HG02678 (cell line): Measurements from ENCODE around the gene SH3TC1.

Experiments
- ATAC-seq: cut with Tn5 transposase; IDR thresholded peaks from one replicate; pipeline ENCODE4 v1.9.1; 2021; ENCODE audit warnings: mild to moderate bottlenecking, moderate library complexity; ENCODE audit not compliant: unreplicated experiment

The SH3TC1 gene

DNA sequence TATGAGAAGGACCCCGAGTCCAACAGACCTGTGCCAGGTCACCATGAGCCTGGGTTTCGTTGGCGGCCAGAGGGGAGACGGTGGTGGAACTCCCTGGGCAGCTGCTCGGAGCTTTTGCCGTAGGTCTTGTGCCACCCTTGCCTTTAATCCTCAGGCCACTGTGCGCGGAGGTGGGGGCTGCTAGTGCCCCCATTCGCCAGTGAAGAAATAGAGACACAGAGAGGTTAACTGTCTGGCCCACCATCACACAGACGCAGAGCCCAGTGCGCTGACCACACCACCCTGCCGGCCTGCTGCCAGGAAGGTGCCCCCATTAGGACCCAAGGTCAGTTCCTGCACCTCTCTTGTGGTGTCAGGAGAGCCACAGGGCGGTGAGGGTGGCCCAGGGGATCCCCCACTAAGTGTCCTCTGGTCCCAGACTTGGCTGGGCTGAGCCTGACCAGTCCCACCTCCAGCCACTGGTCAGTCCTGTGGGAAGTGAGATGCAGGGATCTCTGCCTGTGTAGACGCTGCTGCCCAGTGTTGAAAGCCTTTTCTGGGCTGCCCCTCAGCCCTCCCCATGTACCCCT lies 42.2 kb downstream of the SH3TC1 start:
- ATAC-seq: no peak

DNA sequence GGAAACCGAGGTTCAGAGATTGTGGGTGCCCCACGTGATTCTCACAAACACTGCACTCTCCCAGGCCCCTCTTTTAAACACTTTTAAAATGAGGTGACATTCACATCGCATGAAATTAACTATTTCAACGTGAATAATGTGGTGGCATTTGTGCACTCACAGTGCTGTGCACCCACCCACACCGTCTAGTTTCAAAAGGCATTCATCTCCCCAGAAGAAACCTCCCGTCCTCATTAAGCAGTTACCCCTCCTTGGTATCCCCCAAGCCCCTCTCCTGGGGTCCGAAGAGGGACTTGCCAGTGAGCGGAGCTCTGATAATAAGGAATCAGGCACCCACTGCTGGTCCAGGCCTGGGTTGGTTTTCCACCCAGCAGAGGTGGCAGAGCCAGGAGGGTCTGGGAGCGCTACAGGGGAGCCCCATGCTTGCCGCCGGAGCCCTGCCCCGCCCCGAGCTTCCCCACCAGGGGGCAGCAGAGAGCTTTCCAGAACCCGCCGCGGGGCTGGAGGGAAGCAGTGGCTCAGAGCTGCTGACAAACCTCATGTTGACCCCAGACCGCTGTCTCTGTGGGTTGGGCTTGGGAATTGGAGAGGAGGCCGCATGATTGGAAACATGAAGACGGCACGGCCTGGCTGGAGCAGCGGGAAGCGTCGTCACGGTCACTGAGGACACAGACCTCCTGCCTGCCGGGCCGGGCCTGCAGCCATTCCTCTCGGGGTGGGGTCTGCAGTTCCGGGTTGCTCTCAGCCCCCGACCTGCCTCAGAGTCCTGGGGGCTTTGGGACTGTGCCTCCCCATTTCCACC lies 43.0 kb downstream of the SH3TC1 start:
- peak; percentile 71 for ATAC-seq

DNA sequence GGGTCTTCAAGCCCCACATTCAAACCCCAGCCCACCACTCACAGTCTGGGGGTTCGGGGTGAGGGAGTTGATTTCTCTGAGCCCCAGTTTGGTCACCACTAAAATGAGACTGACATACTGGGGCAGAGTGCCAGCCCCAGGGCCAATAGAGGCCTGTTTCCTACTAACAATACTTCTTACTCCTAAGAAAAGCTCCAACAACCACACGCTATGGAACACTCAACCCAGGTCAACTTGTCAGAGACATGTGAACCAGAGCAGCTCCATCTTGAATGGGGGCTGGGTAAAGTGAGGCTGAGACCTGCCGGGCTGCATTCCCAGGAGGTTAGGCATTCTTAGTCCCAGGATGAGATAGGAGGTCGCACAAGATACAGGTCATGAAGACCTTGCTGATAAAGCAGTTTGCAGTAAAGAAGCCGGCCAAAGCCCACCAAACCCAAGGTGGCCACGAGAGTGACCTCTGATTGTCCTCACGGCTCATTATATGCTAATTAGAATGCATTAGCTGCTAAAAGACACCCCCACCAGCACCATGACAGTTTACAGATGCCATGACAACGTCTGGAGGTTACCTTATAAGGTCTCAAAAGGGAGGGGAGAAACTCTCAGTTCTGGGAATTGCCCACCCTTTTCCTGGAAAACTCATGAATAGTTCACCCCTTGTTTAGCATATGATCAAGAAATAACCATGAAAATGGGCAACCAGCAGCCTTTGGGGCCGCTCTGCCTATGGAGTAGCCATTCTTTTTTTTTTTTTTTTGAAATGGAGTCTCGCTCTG lies 43.9 kb downstream of the SH3TC1 start:
- no peak for ATAC-seq

DNA sequence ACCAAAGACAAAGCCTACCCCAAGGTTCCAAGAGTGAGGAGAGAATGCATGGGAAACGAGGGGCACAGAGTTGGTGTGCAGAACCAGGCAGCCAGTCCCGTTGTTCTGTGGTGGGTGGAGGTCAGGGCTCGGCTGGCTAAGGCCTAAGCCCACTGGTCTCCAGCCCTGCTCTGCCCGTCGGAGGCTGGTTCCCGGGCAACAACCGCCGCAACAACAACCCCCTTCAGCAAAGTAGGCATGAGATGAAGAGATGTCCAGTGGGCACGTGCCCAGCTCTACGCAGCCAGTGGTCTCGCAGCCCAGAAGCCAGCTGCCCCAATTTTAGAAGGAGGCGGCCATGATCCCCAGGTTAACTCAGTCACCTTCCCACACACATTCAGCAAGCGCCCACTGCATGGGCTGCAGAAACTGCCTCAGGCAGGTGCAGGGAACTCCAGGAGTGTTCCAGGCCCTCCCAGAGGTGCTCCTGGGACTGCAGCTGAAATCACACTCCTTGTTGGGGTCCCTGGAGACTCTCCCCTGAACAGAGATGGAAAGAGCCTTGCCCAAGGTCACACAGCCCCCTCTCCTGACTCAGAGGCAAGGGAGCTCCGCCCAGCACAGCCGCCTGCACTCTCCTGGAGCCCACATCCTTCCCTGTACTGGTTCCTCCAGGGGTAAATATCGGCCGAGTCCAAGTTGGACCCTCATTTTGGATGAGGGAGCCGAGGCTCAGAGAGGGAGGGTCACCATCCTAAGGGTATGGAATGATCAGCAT lies 45.1 kb downstream of the SH3TC1 start:
- no peak for ATAC-seq

DNA sequence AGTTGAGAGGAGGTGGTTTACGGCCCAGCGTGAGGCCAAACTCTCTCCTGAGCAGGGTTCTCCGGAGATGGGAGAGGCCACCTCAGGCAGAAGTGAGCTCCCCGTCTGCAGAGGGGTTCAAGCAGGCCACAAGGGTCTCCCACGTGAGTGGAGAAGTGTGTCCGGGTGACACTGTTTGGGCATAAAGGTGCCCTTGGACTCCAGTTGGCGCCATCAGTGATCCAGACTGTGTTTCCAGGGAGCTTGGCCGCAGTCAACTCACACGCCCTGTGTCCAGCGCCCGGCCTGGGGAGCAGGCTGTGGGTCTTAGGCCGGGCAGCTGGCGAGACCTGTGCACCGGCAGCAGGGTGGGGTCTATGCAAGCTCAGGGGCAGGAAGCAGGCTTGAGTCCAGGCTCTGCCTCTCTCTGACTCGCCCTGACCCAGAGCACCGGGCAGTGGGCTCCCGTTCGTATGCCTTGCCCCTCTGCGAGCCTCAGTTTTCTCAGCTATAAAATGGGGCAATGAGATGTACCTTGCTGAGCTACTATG lies 45.9 kb downstream of the SH3TC1 start:
- no peak for ATAC-seq

DNA sequence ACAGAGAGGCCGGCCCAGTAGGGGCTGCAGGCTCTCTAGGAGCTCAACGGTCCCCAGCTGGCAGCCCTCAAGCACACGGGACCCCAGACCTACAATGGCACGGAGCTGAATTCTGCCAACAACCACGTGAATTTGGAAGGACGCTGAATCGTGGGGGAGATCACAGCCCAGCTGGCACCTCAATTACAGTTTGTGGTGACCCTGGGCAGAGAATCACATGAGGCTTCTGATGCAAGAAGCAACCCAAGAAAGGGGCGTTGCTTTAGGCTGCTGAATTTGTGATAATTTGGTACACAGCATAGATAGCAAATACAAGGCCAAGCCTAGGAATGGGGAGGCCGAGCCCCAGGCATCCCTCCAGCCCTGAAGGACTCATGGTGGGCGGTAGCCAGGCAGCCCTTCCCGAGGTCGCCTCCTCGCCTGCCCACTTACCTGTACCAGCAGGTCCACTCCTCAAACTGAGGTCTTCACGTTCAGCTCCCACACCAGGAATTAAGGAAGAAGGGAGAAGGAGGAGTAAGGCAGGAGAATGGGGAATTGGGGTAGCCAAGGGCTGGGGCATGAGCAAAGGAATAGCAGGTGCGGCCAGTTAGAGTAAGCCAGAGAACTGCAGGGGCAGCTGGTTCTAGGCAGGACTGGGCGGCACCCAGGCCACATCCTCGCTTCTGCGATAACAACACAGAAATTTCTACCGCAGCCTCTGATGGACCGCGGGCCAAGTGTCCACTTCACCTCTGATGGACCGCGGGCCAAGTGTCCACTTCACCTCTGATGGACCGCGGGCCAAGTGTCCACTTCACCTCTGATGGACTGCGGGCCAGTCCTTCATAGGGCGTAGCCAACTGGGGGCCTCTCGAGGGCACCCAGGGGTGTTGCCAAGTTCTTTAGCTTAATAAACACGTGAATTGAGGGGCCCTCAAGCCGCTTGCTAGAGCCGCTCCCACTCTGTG lies 47.1 kb downstream of the SH3TC1 start:
- no peak for ATAC-seq

DNA sequence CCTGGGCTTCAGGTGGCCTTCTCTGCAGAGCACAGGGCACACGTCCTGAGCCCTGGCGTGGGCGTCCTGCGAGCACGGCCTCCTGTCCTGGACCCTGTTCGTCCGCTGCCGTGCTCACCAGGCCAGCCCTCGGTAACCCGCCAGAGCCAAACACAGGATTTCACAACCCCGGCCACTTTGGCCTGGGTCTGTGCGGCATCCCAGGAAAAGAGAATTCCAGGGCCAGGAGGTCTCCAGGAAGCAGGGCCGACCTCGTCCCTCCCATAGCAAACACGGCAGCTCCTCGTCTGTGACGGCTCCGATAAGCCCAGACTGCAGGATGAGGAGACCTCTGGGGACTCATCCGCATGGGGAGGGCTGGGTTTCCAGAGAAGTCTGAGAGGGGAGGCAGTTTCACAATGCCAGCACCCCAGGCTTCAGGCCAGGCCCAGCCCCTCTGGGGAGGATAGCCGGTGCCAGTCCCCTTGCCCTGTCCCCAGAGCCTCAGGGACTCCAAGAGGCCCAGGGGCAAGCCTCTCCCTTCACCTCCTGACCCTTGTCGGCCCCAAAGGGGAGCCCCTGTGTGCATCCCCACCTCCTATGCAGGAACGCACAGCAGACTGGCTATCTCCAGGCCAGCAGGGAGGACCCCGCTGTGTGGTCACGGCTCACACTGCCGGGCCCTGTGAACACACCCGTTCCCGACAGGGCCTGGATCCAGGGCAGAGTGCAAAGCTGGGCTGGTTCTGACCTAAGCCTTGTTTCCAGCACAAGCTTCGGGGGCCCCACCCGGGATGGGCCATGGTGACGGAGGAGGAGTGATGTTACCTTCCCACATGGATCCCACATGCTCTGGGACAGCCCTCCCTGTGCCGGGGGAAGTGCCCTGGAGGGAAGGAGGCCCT lies 48.2 kb downstream of the SH3TC1 start:
- ATAC-seq: no peak

DNA sequence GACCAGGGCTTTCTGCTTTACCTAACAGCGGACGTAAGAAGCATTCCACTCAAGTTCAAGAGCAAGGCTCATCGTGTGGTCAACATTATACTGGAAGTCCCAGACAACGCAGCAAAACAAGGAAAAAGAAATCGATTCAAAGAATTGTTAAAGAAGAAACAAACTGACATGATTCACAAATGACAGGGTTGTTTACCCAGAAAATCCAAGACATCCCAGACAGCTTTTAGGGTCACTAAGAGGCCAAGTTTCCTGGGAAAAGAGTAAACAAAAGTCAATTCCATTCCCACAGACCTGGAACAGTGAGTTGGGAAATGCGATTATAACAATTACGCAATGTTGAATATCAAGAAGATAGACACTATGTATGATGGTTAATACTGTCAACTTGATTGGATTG lies 49.0 kb downstream of the SH3TC1 start:
- no peak for ATAC-seq

DNA sequence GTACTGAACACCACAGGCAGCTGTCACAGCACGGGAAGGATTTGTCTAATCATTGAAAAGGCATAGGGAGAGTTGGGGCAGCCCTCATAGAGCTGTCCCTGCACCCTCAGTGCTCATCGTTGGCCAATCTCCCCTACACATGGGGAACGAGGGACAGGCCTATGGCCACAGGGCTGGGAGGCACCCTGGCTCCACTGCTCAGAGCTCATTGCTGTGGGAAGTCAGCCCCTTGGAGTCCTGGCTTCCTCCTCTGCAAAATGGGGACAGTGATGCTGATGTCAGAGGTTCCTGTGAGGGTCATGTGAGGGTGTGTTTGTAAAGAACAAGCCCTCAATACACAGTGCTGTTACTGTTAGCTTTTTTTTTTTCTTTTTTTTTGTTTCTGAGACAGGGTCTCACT lies 51.1 kb downstream of the SH3TC1 start:
- no peak for ATAC-seq

DNA sequence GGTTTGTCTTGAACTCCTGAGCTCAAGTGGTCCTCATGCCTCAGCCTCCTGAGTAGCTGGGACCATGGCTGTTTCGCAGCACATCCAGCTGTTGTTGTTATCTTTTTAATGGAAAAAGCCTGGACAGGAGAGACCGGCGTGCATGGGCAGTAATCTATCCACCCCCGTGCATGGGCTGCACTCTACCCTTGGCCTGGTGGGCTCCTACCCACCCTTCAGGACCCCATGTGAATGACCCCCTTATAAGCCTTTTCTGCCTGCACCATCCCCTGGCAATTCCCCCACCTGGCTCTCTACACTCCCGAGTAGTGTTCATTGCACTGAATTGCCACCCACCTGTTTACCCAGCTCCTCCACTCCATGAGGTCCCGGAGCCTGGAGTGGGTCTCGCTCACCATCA lies 51.5 kb downstream of the SH3TC1 start:
- no peak for ATAC-seq

DNA sequence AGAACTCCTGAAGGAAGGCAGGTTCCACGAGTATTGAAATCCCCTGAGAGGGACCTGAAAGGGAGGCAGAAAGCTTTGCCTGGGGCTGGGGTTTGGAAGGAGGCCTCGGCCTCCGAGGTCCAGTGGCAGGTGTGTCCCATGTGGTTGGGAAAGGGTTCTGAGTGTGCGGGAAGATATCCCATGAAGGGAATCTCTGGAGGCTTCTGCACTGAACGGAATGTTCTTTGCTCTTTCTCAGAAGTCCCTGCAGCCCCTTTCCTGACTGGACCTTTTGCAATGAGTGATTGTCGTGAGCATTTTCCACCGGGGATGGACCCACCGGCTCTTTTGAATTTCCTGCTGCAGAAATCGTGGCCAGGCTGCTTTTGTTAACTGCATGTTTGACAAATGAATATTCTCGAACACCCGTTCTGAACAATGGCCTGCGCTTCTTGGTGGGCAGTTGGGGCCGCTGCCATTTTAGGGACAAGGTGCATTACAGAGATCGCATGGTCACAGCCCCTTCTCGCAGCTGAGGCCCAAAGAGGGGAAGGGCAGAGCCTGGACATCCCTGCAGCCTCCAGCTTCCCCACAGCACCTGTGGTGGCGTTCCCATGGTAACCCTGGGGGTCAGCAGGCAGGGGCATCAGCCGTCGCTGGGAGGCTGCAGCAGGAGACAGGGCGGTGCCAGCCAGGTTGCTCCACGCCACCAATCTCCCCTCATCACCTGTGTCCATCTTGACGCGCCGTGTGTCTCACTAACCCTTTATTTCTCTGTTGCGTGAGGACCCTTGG lies 52.2 kb downstream of the SH3TC1 start:
- no peak for ATAC-seq

DNA sequence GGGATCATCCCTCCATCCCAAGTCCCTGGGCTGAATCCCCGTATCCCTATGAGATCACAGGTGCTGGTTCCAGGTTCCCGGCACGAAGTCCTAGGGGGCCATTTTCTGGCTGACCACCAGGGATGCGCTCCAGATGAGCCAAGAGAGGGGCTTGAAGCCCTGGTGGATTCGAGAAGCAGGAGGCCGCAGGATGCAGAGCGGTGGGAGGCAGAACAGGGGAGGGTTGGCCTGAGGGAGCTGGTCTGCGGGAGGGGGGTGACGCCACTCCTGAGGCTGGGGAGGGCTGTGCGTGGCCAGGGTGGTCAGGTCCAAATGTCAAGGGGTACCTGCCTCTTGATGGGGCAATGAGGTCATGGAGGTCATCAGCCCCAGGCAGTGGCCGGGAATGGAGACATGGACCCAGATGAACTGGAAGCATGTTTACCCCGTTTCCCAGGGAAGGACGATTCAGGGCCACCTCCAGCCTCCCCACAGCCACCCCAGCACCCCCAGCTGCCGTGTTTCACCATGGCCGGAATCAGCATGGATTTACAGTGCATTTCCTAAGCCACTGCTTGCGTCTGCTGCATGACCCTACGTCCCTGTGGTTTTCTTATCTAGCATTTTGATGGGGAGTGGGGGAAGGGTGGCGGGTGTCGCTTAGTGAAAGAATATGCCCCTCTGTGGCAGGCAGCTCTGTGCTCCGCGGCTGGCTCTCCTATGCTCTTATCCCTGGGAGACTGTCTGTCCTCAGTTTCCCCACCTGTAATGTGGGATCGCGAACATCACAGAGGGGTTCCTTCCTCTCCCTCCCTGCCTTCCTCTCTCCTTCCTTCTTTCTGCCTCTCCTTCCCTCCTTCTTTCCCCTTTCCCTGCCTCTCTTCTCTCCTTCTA lies 53.4 kb downstream of the SH3TC1 start:
- ATAC-seq: no peak

DNA sequence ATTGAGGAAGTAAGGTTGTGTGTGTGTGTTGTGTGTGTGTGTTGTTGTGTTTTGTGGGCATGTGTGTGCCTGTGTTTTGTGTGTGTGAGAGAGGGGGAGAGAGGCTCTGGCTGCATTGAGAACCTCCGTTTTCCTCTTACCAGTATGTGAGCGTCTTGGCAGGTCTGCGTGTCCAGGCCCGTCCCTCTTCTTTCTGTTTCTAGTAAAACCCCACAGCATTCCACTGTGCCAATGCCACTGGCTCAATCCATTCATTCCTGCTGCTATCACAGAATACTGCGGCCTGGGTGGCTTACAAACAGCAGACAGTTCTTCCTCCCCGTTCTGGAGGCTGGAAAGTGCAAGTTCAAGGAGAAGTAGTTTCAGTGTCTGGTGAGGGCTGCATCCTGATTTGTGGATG lies 55.0 kb downstream of the SH3TC1 start:
- no peak for ATAC-seq

DNA sequence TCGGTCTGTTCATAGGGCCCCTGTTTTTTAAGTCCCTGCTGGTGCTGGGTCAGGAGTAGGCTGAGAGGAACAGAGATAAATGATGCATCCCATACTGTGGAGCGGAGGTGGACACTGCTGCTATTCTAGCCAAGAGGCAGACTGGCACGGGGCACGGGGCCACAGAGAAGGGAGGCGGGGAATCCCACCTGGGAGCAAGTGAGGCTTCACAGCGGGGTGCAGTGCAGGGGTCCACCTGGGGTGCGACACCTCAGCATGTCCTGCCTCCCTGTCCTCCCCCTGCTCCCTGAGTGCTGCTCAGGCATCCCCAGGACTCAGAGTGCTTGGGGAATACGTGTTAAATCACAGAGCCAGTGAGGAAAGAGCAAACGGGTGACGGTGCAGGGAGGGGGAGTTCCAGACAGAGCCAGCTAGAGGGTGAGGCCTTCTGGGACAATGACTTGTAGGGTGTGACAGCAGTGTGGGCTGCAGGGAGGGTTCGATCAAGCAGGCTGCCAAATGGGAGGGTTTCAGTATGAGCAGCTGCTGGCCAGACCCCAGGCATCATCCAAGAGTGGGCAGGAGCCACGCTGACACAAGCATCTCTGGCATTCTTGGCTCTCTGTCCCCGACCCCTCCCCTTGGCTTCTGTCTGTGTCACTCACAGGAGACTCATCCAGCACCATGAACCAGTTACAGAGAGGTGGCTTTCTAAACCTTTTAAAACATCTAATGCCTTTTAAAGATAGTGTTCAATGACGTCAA lies 56.8 kb downstream of the SH3TC1 start:
- no peak for ATAC-seq

DNA sequence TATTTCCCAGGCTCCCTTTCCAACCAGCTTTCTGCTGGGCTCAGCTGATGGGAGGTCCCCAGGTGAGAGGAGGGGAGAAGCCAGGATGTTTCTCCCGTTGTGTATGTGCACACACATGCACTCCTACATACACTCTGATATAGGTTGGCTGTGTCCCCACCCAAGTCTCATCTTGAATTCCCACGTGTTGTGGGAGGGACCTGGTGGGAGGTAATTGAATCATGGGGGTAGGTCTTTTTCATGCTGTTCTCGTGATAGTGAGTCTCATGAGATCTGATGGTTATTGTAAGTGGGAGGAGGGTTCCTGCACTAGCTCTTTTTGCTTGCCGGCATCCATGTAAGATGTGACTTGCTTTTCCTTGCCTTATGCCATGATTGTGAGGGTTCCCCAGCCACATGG lies 58.8 kb downstream of the SH3TC1 start:
- ATAC-seq: no peak

DNA sequence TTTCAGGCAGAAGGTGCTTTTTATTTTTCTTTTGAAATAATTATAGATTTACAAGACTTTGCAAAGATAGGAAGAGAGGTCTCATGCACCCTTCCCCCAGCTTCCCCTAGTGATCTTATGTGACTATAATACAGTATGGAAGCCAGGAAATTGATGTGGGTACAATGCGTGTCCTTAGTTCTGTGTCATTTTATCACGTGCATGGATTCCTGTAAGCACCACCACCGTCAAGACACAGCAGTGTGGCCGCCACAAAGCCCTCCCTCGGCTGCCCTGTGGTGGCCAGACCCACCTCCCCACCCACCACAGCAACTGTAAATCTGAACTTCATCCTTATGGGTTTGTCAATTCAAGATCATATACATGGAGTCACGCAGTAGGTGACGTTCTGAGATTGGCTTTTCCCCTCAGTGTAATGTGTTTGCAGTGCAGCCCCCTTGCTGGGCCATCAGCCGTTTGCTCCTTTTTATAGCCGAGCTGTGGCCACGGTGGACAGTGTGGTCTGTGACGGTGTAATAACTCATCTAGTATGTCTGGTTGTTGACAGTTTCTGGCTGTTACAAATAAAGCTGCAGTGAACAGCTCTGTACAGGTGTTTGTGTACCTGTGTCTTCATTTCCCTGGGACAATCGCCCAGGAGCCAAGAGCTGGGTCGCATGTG lies 59.6 kb downstream of the SH3TC1 start:
- ATAC-seq: no peak
